ENCODE data around the gene YARS1. TPM values are rescaled to one million over a fixed set of nuclear protein-coding genes. Genes with fewer than 3 reads are reported as not detected.

YARS1 gene
- polyA plus RNA-seq, 1 donor from 2014 or later: 49.4 TPM

DNA sequence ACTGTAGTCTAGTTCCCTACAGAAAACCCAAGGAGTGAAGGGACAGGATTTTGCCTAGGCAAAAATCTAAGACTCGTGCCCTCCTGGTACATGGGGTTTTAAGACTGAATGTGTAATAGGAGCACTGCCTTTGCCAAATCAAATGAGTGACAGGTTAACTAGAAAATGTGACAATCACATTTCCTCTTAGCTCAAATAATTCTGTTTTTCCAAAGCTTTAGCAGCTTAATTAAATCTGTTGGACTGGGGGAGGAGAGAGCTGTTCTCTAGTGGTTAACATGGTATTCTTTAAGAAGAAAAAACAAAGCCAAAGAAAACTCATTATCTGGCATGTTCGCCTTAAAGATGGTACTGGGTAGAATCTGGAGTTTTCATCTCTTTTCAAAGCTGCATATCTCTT is 41.0 kb upstream of the YARS1 start:
- Histone ChIP-seq H3K27ac (ENCODE audit: low read length) (no peak overlapping the region), H3K79me2 (replicated peaks; ENCODE audit: insufficient read depth, low read length) (no peaks in the 10 kb centered on the region)
- TF ChIP-seq, protein P1, sequence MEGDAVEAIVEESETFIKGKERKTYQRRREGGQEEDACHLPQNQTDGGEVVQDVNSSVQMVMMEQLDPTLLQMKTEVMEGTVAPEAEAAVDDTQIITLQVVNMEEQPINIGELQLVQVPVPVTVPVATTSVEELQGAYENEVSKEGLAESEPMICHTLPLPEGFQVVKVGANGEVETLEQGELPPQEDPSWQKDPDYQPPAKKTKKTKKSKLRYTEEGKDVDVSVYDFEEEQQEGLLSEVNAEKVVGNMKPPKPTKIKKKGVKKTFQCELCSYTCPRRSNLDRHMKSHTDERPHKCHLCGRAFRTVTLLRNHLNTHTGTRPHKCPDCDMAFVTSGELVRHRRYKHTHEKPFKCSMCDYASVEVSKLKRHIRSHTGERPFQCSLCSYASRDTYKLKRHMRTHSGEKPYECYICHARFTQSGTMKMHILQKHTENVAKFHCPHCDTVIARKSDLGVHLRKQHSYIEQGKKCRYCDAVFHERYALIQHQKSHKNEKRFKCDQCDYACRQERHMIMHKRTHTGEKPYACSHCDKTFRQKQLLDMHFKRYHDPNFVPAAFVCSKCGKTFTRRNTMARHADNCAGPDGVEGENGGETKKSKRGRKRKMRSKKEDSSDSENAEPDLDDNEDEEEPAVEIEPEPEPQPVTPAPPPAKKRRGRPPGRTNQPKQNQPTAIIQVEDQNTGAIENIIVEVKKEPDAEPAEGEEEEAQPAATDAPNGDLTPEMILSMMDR (IDR thresholded peaks at IDR 0.05; ENCODE audit: poor library complexity, severe bottlenecking): no peak
- TF ChIP-seq RAD21 (conservative IDR thresholded peaks at IDR 0.05): no peak
- no peak for TF ChIP-seq MXI1 (conservative IDR thresholded peaks at IDR 0.05; ENCODE audit: poor library complexity, severe bottlenecking)
- TF ChIP-seq TAF1 (IDR thresholded peaks at IDR 0.05; ENCODE audit: low read depth): no peak

DNA sequence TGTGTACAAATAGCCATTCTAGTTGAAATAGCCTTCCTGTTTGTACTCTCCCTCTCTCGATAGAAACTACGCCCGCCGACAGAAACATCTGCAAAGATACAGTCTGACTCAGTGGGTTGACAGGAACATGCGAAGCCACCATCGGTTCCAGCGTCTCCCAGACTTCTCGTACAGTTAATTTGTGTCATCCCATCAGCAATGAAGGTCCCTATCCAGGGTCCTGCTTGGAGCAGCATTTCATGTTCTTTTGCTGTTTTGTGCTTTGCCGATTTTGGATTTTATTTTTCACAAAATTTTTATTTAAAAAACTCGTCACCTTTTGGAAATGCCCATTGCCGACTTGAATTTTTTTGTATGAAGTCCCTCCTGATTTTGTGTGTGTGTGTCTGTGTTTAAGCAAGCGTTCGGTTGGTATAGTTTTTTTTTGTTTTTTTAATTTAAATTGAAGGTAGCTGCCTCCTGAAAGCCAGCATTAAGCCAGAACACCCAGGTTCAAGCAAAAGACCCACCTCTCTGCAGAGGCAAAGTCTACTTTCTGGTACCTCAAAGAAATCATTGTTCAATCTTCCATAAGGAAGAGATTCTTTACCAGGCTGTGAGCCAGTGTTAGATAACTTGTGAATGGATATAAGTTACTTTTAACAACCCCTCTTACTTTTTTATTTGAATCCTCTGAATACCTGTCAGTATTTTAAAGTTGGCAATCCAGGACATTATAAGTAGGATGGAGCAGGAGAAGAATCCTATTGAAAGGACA is 38.9 kb upstream of the YARS1 start:
- no peaks in the 10 kb centered on the region for H3K9me3 ChIP-seq (ENCODE audit: low read length)
- no peak overlapping the region for H2AFZ ChIP-seq (ENCODE audit: low read depth, low read length)
- H3K79me2 ChIP-seq (replicated peaks; ENCODE audit: insufficient read depth, low read length): no peaks in the 10 kb centered on the region
- H3F3A ChIP-seq (ENCODE audit: insufficient read depth, low read length, poor library complexity, severe bottlenecking): no peaks in the 10 kb centered on the region
- H3K27me3 ChIP-seq (ENCODE audit: insufficient read depth, low read depth, low read length): no peaks in the 10 kb centered on the region
- no peak overlapping the region for H3K9ac ChIP-seq (ENCODE audit: low read length)
- TF ChIP-seq, protein P1 (IDR thresholded peaks at IDR 0.05; ENCODE audit: poor library complexity, severe bottlenecking): no peak
- TF ChIP-seq SMC3 (conservative IDR thresholded peaks at IDR 0.05; ENCODE audit: poor library complexity) (no peak), POLR2AphosphoS5 (IDR thresholded peaks at IDR 0.05) (no peak), EZH2 (IDR thresholded peaks at IDR 0.05; ENCODE audit: borderline replicate concordance, insufficient read depth, low read length, poor library complexity, severe bottlenecking) (no peak), MXI1 (conservative IDR thresholded peaks at IDR 0.05; ENCODE audit: poor library complexity, severe bottlenecking) (no peak), TAF1 (IDR thresholded peaks at IDR 0.05; ENCODE audit: low read depth) (no peak), RAD21 (conservative IDR thresholded peaks at IDR 0.05) (no peak), EP300 (conservative IDR thresholded peaks at IDR 0.05; ENCODE audit: poor library complexity, severe bottlenecking) (no peak)
- TF ChIP-seq, protein P2, sequence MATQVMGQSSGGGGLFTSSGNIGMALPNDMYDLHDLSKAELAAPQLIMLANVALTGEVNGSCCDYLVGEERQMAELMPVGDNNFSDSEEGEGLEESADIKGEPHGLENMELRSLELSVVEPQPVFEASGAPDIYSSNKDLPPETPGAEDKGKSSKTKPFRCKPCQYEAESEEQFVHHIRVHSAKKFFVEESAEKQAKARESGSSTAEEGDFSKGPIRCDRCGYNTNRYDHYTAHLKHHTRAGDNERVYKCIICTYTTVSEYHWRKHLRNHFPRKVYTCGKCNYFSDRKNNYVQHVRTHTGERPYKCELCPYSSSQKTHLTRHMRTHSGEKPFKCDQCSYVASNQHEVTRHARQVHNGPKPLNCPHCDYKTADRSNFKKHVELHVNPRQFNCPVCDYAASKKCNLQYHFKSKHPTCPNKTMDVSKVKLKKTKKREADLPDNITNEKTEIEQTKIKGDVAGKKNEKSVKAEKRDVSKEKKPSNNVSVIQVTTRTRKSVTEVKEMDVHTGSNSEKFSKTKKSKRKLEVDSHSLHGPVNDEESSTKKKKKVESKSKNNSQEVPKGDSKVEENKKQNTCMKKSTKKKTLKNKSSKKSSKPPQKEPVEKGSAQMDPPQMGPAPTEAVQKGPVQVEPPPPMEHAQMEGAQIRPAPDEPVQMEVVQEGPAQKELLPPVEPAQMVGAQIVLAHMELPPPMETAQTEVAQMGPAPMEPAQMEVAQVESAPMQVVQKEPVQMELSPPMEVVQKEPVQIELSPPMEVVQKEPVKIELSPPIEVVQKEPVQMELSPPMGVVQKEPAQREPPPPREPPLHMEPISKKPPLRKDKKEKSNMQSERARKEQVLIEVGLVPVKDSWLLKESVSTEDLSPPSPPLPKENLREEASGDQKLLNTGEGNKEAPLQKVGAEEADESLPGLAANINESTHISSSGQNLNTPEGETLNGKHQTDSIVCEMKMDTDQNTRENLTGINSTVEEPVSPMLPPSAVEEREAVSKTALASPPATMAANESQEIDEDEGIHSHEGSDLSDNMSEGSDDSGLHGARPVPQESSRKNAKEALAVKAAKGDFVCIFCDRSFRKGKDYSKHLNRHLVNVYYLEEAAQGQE (IDR thresholded peaks at IDR 0.05; ENCODE audit: borderline replicate concordance): no peak
- H3K4me3 ChIP-seq (ENCODE audit: low read length): no peak overlapping the region
- H3K4me2 ChIP-seq (ENCODE audit: low read length): no peak overlapping the region
- H4K20me1 ChIP-seq (ENCODE audit: insufficient read depth): no peaks in the 10 kb centered on the region
- H3K27ac ChIP-seq (ENCODE audit: low read length): no peak overlapping the region
- H3K9me2 ChIP-seq (ENCODE audit: insufficient read depth, low read length): no peaks in the 10 kb centered on the region
- peaks cover 5% of the 10 kb centered on the region for H3K36me3 ChIP-seq (ENCODE audit: insufficient read depth, low read length)

More for the DNA sequence above, 41.0 kb upstream of the YARS1 start:
- no peaks in the 10 kb centered on the region for H3K9me3 ChIP-seq (ENCODE audit: low read length)
- no peak overlapping the region for H2AFZ ChIP-seq (ENCODE audit: low read depth, low read length)
- H3K9me2 ChIP-seq (ENCODE audit: insufficient read depth, low read length): no peaks in the 10 kb centered on the region
- H3K9ac ChIP-seq (ENCODE audit: low read length): no peak overlapping the region
- H3K4me2 ChIP-seq (ENCODE audit: low read length): no peak overlapping the region
- H4K20me1 ChIP-seq (ENCODE audit: insufficient read depth): no peaks in the 10 kb centered on the region
- H3F3A ChIP-seq (ENCODE audit: insufficient read depth, low read length, poor library complexity, severe bottlenecking): no peaks in the 10 kb centered on the region
- no peak overlapping the region for H3K4me3 ChIP-seq (ENCODE audit: low read length)
- H3K27me3 ChIP-seq (ENCODE audit: insufficient read depth, low read depth, low read length): no peaks in the 10 kb centered on the region
- peaks cover 5% of the 10 kb centered on the region for H3K36me3 ChIP-seq (ENCODE audit: insufficient read depth, low read length)

All from neural cell (in vitro differentiated cells).